ENCODE results near the gene MSMP.
A peak's percentile ranks its signal among the peaks of the same experiment; 100 is the strongest.

Gene MSMP

DNA sequence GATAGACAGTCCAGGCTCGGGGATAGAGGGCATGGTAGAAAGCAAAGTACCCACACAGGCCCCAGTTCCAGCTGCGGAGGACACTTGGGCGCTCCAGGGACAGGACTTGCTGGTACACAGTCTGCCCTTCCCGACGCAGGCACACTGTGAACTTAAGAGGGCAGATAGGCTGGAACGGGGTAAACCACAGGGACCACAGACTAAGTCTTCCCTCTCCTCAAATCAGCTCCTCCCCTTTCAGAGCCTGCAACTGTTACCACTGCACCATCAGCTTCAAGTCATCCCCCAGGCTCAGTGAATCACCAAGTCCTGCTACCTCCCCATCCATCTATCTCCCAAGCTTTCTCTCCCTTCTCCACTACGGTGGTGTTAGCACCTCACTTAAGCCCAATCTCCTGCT is 12.3 kb downstream of the MSMP start:
- no peak for DNase-seq

DNA sequence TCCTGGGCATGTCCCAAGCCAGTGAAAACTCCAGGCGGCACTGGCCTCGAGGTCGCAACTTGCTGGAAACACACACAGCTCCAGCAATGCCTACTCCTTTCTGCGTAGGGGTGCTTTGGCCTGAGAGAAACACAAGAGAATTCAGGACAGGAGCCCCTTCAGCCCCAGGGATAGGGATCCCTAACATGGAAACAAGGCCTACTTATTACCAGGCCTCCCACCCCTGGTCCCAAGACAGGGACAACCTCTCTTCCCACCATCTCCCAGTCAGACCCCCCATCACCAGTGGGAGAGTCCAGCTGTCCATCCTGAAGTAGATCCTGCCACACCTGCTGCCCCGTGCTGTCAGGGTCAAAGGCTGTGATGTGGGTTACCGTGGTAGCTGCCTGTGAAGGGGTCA is 13.8 kb downstream of the MSMP start:
- DNase-seq = no peak

DNA sequence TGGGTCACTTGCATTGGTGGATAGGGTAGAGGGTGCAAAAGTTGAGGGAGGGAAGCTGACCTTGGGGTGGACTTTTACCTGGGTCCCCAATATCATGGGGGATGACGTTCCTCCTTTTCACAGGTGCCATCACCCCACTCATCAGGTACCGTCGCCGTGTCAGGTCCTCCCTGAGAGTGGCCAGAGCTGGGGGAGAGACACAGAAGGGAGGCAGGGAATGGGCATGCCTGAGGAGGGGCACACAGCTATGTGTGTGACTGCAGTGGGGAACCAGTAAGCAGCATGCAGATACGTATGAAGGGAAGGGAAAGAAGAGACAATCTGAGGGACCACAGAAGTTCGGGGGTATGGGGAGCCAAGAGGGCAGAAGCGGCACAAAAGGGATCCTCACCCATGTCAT is 15.2 kb downstream of the MSMP start:
- no peak for DNase-seq

DNA sequence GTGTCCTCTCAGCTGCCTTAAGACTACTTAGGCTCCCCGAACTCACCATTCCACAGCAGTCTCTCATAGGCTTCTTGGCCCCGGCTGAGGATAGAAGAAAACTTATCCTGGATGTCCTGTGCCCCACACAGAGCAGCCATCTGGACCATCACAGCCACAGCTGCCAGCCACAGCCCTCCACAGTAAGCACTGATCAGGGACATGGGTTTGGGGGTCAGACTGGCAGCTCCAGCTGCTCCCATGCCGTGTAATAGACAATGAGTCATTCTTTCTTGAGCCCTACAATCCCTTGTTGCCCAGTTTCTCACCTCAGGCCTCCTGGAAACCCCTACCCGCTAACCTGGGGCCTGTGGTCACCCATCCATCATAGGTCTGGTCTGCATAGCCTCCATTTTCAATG is 15.9 kb downstream of the MSMP start:
- no peak for DNase-seq

DNA sequence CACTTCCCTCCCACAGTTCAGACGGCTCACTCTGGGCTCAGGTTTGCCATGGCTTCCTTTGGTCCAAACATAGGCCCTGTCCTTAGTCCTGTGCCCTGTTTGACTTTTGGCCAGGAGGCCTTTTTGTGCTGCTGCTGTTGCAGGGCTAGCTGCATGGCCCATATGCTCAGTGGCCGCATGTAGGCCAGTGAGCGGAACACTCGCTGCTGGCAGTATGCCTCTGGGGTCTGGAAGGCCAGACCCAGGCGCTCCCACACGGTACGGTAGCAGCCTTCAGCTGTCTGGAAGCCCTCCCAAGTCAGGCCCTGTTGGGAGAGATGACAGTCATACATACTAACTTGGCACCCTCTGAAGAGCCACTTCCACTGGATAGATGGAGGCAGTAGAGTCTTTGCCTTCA is 16.9 kb downstream of the MSMP start:
- no peak for DNase-seq

DNA sequence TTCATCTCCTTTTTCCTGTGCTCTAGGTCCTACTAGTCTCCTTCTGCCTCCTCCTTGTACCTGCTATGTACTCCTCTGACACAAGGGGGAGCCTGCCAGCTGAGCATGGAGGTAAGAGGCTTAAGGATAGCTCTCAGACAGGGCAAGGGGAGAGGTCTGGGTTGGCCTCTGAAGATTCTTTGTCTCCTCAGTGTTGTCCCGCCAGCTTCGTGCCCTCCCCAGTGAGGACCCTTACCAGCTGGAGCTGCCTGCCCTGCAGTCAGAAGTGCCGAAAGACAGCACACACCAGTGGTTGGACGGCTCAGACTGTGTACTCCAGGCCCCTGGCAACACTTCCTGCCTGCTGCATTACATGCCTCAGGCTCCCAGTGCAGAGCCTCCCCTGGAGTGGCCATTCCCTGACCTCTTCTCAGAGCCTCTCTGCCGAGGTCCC is 17.9 kb downstream of the MSMP start:
- peak; percentile 67 for DNase-seq

DNA sequence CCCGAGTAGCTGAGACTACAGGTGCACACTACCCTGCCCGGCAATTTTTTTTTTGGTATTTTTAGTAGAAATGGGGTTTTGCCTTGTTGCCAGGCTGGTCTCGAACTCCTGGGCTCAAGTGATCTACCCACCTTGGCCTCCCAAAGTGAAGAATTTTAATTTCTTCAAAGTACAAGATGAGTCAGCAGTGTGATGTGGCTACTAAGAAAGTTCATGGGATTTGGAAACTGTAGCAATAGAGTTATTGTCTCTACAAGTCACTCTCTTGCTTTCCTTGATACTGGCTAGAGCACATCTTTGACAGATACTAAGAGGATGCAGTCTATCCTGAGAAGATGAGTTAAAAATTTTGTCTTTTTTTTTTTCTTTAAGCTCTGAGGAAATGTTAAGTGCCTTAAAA is 20.0 kb downstream of the MSMP start:
- no peak for DNase-seq

DNA sequence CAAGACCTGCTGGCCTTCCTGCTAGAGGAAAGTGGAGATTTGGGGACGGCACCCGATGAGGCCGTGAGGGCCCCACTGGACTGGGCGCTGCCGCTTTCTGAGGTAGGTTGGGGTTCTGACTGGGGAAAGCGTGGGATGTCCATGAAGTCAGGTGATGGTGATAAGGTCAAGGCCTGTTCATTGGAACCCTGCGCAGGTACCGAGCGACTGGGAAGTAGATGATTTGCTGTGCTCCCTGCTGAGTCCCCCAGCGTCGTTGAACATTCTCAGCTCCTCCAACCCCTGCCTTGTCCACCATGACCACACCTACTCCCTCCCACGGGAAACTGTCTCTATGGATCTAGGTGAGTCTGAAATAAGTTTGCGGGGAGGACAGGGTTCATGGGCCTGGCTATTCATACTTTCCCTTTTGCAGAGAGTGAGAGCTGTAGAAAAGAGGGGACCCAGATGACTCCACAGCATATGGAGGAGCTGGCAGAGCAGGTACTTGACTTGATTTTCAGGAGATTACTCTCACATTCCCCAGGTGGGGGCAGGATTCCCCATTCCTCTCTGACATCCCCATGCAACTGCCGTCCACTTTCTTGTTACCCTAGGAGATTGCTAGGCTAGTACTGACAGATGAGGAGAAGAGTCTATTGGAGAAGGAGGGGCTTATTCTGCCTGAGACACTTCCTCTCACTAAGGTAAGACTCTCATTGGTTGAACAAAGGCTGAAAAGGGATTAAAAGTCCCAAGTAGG is 21.1 kb downstream of the MSMP start:
- peak; percentile 33 for DNase-seq

DNA sequence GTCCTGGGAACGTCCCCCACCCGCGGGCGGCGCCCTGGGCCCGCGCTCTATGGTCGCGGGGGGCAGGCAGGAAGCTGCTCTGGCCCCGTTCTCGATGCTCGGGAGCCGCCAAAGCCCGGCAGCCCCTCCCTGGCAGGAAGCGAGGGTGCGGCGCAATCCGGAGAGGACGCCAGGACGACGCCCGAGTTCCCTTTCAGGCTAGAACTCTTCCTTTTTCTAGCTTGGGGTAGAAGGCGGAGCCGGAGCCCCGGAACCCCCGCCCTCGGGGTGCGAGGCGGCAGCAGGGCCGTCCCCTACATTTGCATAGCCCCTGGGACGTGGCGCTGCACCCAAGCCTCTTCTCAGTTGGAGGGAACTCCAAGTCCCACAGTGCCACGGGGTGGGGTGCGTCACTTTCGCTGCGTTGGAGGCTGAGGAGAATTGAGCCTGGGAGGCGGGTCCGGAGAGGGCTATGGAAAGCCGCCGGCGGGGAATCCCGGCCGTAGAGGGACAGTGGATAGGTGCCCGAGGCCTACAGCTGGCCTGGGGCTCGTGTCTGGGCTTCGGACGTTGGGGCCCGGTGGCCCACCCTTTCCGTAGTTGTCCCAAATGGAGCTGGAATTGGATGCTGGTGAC is 21.8 kb downstream of the MSMP start, which contains the start of the genes CREB3 and TLN1:
CREB3 (plus strand) TSS at position 482 of the 615 bp plus-strand sequence; CDS start at position 589, 107 bp downstream.
TLN1 (minus strand) TSS at position 11 of the 615 bp plus-strand sequence. CDS start 6,501 bp downstream, outside the sequence.
- peak; percentile 85 for DNase-seq

DNA sequence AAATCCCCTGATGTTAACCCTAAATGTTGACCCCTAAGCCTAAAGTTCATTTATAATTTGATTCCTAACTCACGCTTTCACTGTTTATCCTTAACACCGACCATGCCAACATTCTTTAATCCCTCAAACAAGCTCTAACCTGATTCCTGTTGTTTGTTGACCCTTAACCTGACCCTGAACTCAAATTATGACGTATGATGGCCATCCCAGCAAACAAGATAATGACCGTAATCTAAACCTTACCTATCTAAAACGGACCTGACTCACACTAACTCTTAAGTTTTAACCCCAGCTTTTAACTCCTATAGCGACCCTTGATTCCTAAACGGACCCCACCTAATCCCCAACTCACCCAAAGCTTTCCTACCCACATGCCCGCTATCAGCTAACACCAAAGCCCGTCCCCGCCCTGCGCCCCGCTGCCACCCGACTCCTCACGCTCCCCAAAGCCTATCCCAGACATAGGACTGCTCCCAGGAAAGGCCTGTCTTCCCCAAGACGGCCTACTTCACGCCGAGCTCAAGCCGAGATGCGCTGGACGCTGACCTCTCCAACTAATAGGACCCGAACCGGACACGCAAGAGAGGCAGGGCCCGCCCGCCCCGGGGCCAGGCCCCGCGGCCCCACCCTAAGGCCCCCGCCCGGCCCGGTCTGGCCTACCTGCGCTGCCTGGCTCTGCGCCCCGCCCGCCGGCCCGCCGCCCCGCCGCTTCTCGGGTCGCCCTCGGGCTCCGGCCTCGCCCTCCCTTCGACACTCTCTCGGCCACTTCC is 22.5 kb downstream of the MSMP start:
- peak; percentile 18 for DNase-seq

DNA sequence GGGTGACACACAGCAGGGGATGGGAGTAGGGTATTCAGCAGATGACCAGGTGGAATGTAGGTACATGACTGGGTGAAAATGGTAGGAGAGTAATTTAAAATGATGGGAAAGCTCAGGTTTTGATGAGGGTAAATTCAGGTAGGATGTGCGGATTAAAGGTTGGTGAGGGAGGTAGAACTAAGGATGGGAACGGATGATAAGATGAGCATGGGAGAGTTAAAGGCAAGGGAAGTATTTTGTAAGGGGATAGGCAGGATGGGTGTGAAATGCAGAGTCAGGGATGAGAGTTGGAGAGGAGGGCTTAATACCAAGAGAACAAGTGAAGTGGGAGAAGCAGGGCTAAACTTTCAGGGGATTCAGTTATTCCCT is 23.6 kb downstream of the MSMP start:
- DNase-seq = no peak

DNA sequence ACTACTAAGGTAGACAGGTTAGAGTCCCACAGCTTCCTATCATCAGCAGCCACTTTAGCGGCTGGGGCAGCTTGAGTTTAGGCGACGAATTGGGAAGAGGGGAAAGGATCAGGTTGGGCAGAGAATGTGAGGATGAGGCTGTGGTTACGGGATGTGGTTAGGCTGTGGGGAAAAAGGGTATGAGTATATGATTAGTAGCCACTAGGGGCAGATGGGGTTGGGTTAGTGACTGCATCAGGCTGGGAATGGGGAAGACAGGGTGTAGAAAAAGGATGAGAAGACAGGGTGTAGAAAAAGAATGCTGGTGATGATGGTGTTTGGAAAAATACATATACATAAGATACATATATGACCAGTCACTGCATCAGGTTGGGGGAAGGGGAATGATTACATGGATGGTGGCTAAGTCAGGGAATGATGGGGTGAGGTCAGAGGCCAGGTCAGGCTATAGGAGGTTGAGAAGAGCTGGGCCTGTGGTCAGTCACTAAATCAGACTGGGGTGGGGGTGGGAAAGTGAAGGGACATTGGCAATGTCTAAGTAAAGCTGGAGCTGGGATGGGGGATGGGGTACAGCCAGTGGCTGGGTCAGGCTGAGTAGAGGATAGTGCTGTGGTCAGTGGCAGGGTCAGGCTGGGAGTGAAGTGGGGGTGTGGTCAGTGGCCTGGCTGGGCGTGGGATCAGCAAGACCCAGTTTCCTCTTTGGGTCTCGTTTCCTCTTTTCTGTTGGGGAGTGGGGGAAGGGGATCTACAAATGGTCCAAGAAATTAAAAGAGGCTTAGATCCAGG is 24.2 kb downstream of the MSMP start:
- peak; percentile 3 for DNase-seq

DNA sequence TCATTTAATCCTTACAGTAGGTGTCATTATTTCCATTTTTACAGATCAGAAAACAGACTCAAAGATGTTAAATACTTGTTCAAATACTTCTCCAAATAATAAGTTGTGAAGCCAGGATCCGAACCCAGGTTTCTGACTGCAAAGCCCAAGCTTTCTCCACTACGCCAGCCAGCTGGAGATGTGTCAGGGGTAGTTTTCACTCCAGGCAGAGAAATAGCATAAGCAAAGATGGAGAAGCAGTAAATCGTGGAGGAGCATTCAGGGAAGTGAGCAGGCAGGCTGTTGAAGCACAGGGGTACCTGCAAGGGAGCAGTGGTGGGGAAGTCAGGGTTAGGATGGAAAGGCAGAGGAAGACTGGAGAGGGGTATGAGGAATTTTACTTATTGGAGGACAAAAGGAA is 25.0 kb downstream of the MSMP start:
- no peak for DNase-seq

DNA sequence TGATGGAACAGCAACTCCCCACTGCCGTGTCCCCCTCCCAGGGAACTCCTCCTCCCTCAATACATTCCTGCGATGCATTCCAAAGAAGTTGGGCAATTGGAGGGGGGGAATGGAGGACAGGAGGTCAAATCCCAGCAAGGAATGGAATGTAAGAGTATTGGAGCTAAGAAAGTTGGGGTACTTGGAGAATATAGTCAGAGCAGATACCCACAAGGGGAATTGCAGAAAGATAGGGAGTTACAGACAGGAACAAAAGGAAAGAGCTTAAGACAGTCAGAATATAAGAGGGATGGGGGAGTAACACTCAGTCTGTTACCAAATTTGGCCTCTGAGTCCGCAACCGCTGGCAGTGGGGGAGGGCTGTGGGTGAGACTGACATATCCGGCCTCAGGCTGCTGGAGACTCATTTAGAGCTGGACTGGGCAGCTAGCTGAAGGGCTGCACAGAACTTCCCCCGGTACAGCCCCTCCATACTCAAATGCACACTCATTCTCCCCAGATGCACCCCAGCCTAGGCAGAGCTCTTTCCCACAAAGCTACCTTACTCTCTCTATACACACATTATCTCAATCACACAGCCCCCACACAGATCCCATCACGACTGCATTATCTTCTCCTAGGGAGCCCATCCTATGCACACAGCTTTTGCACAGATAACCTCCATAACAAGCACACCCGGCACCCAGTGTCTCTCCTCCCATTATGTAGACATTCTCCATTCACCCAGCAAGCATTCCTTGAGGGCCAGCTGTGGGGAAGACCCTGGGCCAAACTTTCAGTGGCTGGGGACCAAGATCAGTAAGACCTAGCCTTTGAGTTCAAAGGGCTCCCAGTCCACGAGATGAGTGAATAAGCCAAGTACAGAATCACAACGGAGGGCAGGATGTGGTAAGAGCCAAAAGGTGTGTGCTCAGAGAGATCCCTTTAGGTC is 25.8 kb downstream of the MSMP start:
- DNase-seq = no peak

DNA sequence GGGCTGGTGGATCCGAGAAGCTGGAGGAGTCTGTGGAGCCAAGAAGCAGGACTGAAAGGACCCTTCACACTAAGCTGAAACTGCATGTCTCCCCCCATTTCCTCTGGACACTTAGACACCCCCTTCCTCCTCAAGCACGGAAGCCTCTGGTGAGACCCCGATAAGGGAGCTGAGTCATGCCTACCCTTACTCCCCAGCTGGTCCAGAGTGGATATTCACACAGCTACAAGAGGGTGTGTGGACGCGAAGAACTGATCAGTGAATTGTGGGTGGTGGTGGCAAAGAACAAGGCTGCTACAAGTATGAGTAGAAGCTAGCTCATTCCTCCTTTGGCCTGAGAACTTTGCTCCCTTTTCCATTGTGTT is 26.4 kb downstream of the MSMP start:
- no peak for DNase-seq

DNA sequence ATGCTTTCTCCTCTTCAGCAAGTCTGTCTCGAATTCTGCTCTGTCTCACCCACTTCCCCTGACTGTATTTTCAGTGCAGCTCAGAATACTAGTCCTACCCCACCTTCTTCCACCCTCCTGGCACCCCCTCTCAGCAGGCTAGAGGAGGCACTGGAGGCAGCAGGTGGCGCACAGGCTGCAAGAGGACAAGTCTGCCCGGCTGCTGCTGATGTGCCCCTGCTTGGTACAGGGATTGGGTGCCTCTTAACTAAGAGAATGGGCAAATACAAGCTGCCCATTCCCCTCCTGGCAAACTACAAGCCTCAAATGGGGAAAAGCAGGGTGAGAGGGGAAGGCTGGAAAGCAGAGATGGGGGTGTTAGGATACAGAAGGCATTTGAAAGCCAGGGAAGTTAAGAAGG is 27.1 kb downstream of the MSMP start:
- DNase-seq = no peak

DNA sequence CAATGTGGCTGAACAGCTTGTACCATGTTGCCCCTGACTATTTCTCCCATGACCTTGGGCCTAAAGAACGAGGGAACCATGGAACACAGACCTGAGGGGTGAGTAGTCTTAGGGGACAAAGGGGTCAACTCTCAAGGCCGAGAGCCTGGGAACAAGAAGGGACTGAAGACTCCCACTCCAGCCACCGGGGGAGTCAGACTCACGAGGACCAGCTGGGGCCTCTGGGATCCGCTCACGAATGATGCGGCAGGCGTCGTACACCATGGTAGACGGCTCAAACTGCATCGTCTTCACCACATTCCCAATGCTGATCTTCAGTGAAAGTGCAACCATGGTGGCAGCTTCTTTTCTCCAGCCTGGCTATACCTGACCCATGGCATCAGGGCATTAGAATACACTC is 28.7 kb downstream of the MSMP start:
- no peak for DNase-seq

DNA sequence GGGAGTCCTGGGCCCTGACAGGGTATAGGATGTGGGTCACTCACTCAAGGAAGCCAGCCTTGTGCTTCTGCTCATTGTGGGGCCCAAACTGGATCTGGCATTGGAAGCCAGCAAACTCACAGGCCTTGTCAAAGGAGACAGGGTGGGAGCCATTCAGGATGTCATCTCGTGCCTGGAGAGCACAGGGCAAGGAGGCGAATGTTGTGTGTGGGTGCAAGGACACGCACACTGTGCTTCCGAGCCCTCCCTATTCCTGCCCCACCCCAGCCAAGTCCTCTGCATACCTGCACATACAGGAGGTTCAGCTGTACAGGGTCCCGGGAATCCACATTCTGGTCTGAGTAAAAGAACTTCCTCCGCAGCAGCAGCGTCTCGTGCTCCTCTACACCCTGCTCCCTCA is 30.2 kb downstream of the MSMP start:
- no peak for DNase-seq

DNA sequence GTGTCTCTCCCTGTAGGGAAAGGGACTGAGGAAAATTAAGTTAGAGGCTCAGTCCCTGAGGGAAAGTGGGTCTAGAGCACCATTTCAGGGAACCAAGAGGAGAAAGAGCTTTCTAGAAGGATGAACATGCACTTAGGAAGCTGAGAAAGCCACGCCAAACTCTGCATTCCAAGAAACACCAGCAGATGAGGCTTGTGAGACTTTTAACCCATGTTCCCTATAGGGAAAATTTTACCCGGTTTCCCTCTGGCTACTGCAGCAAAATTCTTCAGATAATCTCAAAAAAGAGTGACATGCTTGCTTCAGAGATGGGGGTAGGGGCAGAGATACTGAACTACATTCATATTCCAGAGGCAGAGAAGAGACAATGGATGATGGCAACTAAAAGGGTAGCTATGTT is 30.6 kb downstream of the MSMP start:
- no peak for DNase-seq

DNA sequence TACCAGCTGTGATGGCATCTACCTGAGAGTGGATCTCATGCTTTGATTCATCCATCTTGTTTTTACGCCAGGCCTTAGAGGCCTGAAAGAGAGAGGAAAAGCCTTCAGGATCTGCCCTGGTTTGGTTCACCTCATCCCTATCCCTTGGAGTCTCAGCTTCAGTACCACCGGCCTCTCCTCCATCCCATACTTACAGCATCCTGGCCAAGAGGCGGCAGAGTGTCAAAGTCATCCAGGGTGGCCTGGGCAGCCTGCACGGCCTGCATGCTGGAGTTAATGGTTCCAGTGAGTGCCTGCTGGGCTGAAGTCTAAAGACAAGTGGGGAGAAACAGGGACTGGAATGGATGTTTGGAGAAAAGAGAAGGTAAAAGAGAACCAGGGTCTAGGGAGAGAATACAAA is 34.5 kb downstream of the MSMP start:
- DNase-seq = no peak

DNA sequence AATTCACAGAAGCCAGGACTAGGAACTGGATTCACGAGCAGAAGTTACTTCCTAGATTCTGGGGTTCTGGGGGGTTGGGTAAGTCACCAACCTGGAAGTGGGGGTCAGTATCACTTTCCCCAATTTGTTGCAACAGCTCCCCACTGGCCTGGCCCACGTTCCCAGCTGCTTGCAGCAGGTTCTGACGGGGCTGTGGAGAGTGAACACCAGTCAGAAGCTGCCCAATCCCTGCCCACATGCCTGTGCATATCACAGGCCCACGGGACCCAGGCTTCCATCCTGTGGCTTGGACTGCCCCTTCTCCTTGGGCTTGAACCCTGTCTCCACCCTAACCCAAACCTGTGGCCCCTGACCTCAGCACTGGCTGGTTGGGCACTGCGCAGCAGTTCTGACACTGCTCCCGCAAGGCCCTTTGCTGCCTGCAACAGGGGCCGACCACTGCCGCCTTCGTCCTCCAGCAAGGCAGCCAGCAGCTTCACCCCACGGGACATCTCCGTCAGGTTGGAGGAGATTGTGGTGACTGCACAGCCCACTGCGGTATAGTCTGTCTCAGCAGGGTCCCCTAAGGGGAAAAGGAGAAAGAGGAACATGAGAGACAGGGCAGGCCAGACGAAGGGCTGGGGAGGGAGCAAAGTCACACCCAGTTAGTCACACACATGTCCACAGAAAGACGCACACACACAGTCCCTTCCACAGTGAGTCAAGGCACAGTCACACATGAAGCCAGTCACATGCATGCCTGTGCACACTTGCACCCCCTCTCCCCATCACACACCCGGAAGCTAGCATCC is 35.2 kb downstream of the MSMP start:
- DNase-seq = no peak
